HG02884 (cell line): ENCODE results near the gene SYNJ1.

ENCODE experiments used
- ATAC-seq: cut with Tn5 transposase; IDR thresholded peaks from one replicate; pipeline ENCODE4 v1.9.1; 2021; ENCODE audit warnings: mild to moderate bottlenecking, moderate library complexity; ENCODE audit not compliant: unreplicated experiment

SYNJ1 gene

GRCh38 chr21:32585042-32585710, 142.6 kb downstream of the SYNJ1 start, which contains the start of gene TCP10L:
Gene TCP10L (minus strand): TSS chr21:32585523. CDS start chr21:32584304, 1,219 bp downstream.
- no peak for ATAC-seq

GRCh38 chr21:32584472-32584871, 143.3 kb downstream of the SYNJ1 start:
- ATAC-seq = no peak

GRCh38 chr21:32581732-32582131, 146.1 kb downstream of the SYNJ1 start:
- ATAC-seq = no peak

GRCh38 chr21:32580949-32581348, 146.9 kb downstream of the SYNJ1 start:
- ATAC-seq = no peak
